ENCODE data around the gene PSG11.
"Not testable (repeated sequence)": the region's sequence is repeated elsewhere in the genome, so short reads cannot be mapped to it uniquely, and the experiment has no call there.

The PSG11 gene

DNA sequence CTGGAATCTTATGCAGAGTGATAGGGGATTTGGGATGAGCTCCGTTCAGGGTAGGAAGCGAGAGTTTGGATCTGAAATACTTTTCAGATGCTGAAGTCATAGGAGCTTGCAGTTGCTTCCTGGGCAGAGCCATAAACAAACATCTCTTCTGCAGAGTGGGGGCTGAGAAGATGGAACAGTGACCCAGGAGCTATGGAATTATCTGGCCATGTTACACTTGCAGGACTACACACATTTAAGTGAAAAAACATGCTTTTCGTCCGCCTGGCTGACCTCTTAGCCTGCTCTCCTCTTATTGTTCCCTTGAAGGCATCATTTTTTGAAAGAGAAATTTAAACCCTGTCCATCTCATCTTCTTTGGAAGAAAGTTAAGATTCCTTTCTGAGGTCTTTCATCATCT, 40.7 kb downstream of the PSG11 start:
- no peak for DNase-seq

DNA sequence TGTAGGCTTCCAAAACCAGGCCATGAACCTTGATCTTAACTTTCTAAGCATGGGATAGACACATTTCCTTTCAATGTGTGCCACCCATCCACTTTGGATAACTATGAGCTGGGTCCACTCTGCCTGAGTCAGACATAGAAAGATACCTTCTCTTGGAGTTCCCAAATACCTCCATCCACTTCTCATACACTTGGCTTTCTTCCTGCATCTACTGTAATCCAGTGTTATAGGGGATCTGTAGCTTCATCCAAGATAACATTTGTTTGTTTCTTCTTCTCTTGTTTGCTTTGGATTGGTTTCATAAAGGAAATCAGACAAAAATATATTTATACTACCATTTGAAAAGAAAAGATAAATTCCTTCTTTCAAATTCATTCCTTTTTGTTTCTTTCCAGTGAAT, 44.2 kb downstream of the PSG11 start:
- not testable (repeated sequence) for DNase-seq

DNA sequence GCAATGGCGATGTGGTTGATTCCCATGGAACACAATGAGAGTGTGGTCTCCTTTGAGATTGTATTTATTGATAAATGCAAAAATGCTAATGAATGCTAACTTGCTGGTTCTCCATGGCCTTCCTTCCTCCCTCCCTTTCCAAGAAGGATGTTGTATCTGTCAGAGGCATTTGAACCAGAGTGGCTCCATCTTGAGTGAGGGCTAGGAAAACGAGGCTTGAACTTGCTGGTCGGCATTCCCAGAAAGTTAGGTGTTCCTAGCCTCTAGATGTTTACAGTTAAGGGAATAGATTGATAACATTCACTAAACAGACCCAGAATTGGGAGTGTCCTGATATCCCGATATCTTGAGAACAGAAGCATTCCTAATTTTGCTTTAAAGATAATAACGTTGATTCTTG, 54.8 kb downstream of the PSG11 start:
- DNase-seq: not testable (repeated sequence)

GRCh38 chr19:42965176-42965575, 61.1 kb downstream of the PSG11 start:
- no peak for DNase-seq

GRCh38 chr19:42961119-42961518, 65.2 kb downstream of the PSG11 start:
- DNase-seq: no peak
